Astrocyte of the spinal cord (primary cell): ENCODE data around the gene PTPRD.

Experiments
- DNase-seq: peaks from one replicate; pipeline ENCODE4 v3.0.0; 2011; ENCODE audit warnings: low read depth, low spot score
- H3K4me3 ChIP-seq: 2 replicates; pipeline ENCODE4 v1.5.1; 2011; ENCODE audit warnings: low read depth, mild to moderate bottlenecking, low read length, moderate library complexity
- in situ Hi-C: cut with HindIII; loops from 2 replicates; pipeline ENCODE4 v1.10.0; 2017; ENCODE audit warnings: low sequenced_read_pairs
- TF ChIP-seq, protein P1 (sequence below): IDR thresholded peaks from 2 replicates; pipeline ENCODE4 v1.5.1; 2012; ENCODE audit warnings: low read depth, mild to moderate bottlenecking, low read length, inconsistent platforms

The PTPRD gene

DNA sequence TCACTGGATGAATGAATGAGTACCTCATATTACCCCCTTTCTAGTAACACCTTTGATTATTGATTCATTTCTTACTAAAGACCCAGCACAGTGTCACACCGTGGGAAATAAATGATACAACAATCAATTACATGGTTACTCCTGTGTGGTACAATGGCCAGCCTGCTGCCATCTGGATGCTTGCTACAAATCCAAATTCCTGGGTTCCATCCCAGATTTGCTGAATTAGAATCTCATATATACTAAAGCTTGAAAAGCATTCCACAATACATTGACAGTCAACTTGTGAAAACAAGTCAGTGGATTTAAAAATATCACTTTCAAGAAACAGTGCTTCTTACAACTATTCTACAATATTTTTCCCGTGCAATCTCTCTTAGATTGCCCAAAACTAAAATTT lies 989.3 kb downstream of the PTPRD start:
- TF ChIP-seq, protein P1, sequence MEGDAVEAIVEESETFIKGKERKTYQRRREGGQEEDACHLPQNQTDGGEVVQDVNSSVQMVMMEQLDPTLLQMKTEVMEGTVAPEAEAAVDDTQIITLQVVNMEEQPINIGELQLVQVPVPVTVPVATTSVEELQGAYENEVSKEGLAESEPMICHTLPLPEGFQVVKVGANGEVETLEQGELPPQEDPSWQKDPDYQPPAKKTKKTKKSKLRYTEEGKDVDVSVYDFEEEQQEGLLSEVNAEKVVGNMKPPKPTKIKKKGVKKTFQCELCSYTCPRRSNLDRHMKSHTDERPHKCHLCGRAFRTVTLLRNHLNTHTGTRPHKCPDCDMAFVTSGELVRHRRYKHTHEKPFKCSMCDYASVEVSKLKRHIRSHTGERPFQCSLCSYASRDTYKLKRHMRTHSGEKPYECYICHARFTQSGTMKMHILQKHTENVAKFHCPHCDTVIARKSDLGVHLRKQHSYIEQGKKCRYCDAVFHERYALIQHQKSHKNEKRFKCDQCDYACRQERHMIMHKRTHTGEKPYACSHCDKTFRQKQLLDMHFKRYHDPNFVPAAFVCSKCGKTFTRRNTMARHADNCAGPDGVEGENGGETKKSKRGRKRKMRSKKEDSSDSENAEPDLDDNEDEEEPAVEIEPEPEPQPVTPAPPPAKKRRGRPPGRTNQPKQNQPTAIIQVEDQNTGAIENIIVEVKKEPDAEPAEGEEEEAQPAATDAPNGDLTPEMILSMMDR = no peak
- H3K4me3 ChIP-seq = no peak overlapping the region
- in situ Hi-C loops = no loop called here
- no peak for DNase-seq

DNA sequence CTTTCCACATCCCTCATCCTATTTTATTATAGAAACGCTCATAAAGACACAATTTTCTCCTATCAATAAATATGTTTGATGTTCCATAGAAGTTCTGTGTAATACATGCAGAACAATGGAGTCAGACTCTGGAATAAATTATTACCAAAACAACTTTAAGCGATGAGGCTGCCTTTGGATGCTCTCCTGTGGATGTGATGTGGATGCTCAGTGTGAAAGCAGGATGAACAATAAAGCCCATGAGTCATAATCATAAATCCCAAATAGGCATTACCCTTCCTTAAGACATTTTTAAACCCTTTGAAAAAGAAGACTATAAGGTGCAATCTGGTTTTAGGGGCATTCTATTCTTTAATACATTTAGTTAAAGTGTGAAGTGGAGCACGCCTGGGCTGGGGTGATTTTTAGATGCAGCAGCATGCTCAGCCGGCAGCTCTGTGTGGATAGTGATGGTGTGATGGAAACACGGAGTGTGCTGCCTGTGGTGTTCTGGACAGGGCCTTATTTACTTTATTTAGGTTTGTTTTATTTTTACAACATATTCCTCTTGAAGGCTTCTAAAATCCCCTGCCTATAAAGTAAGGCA lies 991.4 kb downstream of the PTPRD start:
- in situ Hi-C loops = no loop called here
- TF ChIP-seq, protein P1 = no peak
- no peak overlapping the region for H3K4me3 ChIP-seq
- no peak for DNase-seq

DNA sequence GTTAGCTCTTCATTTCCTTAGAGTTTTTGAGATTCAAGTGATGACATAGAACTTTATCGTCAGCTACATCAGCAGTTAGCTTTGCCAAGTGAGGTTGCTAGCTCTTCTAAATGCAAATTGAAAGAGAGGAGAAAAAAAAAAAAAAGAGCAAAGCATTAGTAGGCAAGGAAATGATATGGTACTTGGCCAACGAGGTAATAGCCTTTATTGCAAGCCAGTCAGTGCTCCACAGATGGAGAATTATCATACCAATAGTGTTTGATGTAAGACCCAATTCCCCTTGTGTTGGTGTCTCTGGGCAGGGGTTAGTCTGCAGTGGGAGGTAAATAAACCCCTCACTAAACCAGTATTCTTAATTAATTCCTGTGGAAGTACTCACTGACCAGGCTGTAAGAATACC lies 992.1 kb downstream of the PTPRD start:
- no peak overlapping the region for H3K4me3 ChIP-seq
- no peak for DNase-seq
- TF ChIP-seq, protein P1 = no peak
- in situ Hi-C loops = no loop called here

DNA sequence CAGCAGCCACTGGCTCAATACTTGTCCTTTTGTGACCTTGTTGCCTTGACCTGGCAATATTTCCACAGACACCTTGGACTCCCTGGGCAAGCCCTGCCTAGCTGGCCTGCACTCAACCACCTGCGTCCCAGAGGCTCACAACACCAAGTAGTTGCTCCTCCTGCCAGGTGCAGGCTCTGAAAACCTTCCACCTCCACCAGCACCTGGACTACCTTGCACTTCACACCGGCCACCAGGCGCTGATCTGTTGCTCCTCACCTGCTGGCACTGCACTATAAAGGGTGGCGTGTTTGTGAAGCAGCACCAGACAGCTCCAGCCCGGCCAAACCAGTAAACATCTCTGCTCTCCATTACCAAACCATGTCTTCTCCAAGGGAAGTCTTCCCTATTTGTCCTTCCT lies 997.7 kb downstream of the PTPRD start:
- no peak overlapping the region for H3K4me3 ChIP-seq
- DNase-seq = no peak
- TF ChIP-seq, protein P1 = no peak
- in situ Hi-C loops = no loop called here

DNA sequence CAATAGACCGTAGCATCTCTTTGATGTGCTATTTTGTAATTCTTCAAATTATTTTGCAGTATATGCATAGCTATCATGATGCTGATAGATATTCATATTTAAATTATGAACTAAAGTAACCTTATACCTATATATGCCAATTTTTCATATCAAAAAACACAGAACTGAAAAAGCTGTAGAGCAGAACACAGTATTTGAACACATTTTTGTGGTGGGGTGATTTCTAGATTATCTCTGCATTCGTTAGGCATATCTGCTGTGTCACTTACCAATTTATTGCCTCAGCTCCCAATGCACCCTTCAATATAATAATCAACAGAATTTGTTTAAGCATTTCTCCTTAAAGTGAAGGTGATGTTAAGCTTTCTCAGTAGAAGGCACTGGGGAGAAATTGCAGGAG lies 998.2 kb downstream of the PTPRD start:
- H3K4me3 ChIP-seq = no peak overlapping the region
- in situ Hi-C loops = no loop called here
- DNase-seq = no peak
- TF ChIP-seq, protein P1 = no peak

DNA sequence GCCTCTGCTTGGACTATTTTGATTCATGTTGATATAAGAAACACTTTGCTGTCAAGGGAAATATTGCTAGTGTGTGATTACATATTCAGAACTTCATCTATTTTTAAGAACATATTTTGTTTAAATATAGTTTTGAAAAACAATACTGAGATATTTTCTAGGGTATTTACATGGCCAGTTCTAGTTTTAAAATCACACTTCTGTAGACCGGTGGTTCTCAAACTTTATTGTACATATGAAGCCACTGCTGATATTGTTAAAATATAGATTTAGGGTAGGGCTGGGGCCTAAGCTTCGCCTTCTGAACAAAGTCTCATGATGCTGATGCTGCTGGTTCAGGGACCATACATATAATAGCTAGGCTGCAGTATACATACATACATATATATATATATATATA lies 1000.0 kb downstream of the PTPRD start:
- in situ Hi-C loops = no loop called here
- no peak for DNase-seq
- TF ChIP-seq, protein P1 = no peak
- H3K4me3 ChIP-seq = no peak overlapping the region

DNA sequence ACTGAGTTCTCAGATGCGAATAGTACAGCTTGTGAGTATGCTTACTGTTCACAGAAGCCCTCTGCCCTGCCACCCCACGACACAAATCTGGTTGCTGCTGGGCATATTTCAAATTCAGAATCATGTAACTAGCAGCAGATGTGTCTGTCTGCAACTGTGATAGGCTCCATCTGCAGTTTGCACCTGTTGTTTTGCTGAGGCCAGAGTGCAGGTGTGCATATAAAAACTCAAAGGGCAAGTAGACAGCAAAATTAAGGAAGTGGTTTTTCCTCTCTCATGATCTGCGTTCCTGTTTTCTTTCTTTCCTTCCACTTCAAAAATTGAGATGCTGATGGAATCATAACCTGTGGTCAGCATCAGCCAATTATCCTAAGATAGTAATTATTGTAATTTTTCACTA lies 1000.5 kb downstream of the PTPRD start:
- no peak for DNase-seq
- in situ Hi-C loops = no loop called here
- TF ChIP-seq, protein P1 = no peak
- no peak overlapping the region for H3K4me3 ChIP-seq
